Measurements from ENCODE around the gene OR8B3.

DNA sequence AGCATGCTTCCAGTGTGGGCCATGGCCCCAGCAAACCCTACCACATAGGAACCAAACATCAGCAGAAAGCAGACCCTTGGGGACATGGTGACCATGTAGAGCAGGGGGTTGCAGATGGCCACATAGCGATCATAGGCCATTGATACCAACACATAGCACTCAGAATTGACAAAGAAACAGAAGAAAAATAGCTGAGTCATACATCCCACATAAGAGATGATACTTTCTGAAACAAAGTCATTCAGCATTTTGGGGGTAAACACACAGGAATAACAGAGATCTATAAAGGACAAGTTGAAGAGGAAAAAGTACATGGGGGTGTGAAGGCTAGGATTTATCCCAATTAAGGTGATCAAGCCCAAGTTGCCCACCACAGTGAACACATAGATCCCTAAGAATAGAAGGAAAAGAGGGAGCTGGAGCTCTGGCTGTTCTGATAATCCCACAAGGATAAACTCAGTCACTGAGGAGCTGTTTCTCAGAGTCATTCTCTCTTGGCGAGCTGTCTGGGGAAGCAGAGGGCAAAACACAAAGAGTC lies 25.6 kb upstream of the OR8B3 start, which contains the start of gene OR8B4:
- TF ChIP-seq, protein P1, sequence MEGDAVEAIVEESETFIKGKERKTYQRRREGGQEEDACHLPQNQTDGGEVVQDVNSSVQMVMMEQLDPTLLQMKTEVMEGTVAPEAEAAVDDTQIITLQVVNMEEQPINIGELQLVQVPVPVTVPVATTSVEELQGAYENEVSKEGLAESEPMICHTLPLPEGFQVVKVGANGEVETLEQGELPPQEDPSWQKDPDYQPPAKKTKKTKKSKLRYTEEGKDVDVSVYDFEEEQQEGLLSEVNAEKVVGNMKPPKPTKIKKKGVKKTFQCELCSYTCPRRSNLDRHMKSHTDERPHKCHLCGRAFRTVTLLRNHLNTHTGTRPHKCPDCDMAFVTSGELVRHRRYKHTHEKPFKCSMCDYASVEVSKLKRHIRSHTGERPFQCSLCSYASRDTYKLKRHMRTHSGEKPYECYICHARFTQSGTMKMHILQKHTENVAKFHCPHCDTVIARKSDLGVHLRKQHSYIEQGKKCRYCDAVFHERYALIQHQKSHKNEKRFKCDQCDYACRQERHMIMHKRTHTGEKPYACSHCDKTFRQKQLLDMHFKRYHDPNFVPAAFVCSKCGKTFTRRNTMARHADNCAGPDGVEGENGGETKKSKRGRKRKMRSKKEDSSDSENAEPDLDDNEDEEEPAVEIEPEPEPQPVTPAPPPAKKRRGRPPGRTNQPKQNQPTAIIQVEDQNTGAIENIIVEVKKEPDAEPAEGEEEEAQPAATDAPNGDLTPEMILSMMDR (IDR thresholded peaks at IDR 0.05), result no peak
- no peak for TF ChIP-seq POLR2A (IDR thresholded peaks at IDR 0.05)
